ENCODE data around the gene VPS35.

DNA sequence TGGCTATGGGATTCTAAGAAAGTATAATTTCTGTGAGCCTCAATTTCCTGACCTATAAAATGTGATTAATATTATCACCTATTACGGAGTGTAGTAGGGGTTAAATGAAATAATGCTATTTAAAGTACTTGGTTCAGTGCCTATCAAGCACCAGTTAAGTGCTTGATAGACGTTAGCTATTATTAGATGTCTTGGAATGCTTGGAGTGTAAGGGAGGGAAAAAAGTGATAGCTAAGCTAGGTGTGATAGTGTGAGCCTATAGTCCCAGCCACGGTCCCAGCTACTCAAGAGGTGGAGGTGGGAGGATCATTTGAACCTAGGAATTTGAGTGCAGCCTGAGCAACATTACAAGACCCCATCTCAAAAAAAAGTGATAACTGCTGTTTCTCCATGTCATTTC is 8.0 kb upstream of the VPS35 start:
- TF ChIP-seq, protein P1, sequence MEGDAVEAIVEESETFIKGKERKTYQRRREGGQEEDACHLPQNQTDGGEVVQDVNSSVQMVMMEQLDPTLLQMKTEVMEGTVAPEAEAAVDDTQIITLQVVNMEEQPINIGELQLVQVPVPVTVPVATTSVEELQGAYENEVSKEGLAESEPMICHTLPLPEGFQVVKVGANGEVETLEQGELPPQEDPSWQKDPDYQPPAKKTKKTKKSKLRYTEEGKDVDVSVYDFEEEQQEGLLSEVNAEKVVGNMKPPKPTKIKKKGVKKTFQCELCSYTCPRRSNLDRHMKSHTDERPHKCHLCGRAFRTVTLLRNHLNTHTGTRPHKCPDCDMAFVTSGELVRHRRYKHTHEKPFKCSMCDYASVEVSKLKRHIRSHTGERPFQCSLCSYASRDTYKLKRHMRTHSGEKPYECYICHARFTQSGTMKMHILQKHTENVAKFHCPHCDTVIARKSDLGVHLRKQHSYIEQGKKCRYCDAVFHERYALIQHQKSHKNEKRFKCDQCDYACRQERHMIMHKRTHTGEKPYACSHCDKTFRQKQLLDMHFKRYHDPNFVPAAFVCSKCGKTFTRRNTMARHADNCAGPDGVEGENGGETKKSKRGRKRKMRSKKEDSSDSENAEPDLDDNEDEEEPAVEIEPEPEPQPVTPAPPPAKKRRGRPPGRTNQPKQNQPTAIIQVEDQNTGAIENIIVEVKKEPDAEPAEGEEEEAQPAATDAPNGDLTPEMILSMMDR (IDR thresholded peaks at IDR 0.05) = no peak
- TF ChIP-seq POLR2A (IDR thresholded peaks at IDR 0.05) = no peak
